SU-DHL-6 (cell line): ENCODE data around the gene RNF123.
A peak's percentile ranks its signal among the peaks of the same experiment; 100 is the strongest.

ENCODE experiments used
- H2AFZ ChIP-seq: fragments of 200-600 bp; sonication (generic); 2 replicates; pipeline ENCODE4 v1.6.1; 2014; ENCODE audit warnings: low read depth, mild to moderate bottlenecking, moderate library complexity, mixed read lengths, antibody characterized with exemption, low read length; ENCODE audit not compliant: severe bottlenecking
- H3F3A ChIP-seq: fragments of 200-600 bp; shearing (Covaris generic); 2 replicates; pipeline ENCODE4 v1.6.0; 2016; ENCODE audit warnings: antibody characterized with exemption, mild to moderate bottlenecking; ENCODE audit not compliant: insufficient read depth
- H3K27ac ChIP-seq: fragments of 200-600 bp; sonication (generic); 2 replicates; pipeline ENCODE4 v1.5.1; 2016; ENCODE audit warnings: low read depth, mild to moderate bottlenecking, low read length, moderate library complexity, mixed read lengths
- H3K27me3 ChIP-seq: fragments of 200-600 bp; sonication (generic), shearing (Covaris generic); 2 replicates; pipeline ENCODE4 v1.6.0; 2014; ENCODE audit warnings: mild to moderate bottlenecking, low read length
- H3K36me3 ChIP-seq: fragments of 200-600 bp; sonication (generic); 2 replicates; pipeline ENCODE4 v1.6.1; 2014; ENCODE audit warnings: mild to moderate bottlenecking, low read length, mixed read lengths
- H3K4me2 ChIP-seq: fragments of 300-600, 200-600 bp; shearing (Covaris generic), sonication (generic); 2 replicates; pipeline ENCODE4 v1.6.0; 2014; ENCODE audit warnings: low read length, low read depth, mild to moderate bottlenecking; ENCODE audit not compliant: poor library complexity, severe bottlenecking
- H3K4me3 ChIP-seq: fragments of 200-600 bp; sonication (generic); 2 replicates; pipeline ENCODE4 v1.5.1; 2014; ENCODE audit warnings: antibody characterized with exemption, low read length, mild to moderate bottlenecking, mixed read lengths; ENCODE audit not compliant: insufficient read depth, poor library complexity, severe bottlenecking
- H3K79me2 ChIP-seq: fragments of 200-600 bp; sonication (generic); 2 replicates; pipeline ENCODE4 v1.6.1; 2014; ENCODE audit warnings: mild to moderate bottlenecking, low read length, moderate library complexity; ENCODE audit not compliant: insufficient read depth
- H3K9ac ChIP-seq: fragments of 200-600 bp; sonication (generic); 2 replicates; pipeline ENCODE4 v1.7.0; 2014; ENCODE audit warnings: mild to moderate bottlenecking, low read length
- H3K9me2 ChIP-seq: fragments of 200-600 bp; sonication (generic); replicated peaks from 2 replicates; pipeline ENCODE4 v1.6.1; 2014; ENCODE audit warnings: low read length; ENCODE audit not compliant: insufficient read depth
- H3K9me3 ChIP-seq: fragments of 200-600 bp; sonication (generic); 2 replicates; pipeline ENCODE4 v1.6.1; 2014; ENCODE audit warnings: low read length, mixed read lengths; ENCODE audit not compliant: insufficient read depth
- H4K20me1 ChIP-seq: fragments of 200-600 bp; sonication (generic); 2 replicates; pipeline ENCODE4 v1.6.1; 2014; ENCODE audit warnings: low read depth, mild to moderate bottlenecking, antibody characterized with exemption, low read length, moderate library complexity, mixed read lengths
- EZH2phosphoT487 ChIP-seq: fragments of 200-600 bp; sonication (generic), shearing (Covaris generic); conservative IDR thresholded peaks from 2 replicates; pipeline ENCODE4 v1.6.1; 2018; ENCODE audit warnings: mild to moderate bottlenecking, antibody characterized with exemption, low read length, moderate library complexity, mixed read lengths
- TF ChIP-seq, protein P1 (sequence below): fragments of 200-600 bp; sonication (generic); IDR thresholded peaks from one replicate; pipeline ENCODE4 v1.5.1; 2017; ENCODE audit warnings: antibody characterized with exemption, mild to moderate bottlenecking, low read length, moderate library complexity; ENCODE audit not compliant: insufficient read depth, poor library complexity, severe bottlenecking

The RNF123 gene

DNA sequence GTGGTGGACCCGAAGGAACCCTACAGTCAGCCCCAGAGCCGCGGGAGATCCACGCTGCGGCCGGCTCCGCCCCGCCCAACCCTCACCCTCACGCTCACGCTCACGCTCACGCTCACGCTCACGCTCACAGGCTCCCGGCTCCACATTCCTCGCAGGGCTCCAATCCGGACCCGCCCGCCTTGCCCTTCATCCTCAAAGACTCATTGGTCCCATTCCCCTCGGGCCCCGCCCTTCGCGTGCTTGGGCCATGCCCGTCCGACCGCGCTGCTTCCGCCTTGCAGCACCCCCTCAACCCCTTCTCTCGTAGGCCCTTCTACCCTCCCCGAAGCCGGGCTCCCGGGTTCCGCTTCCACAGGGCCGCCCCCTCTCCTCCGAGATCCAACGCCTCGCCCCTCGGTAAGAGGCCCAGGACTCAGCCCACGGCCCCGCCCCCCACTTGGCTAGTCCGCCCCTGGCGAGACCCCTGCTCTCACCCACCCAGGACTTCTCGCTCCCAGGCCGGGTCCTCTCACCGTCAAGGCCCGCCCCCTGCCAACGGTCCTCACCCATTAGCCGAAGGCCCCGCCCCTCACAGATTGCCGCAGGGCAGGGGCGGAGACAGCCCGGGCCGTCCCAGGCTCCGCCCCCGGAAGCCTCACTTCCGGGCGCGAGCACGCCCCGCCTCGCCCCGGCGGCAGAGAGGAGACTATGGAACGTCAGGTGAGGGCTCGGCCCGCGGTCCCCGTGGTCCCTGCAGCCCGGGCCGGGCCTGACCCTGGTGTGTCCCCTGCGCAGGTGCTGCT is 15.5 kb upstream of the RNF123 start, which contains the start of gene APEH:
TSS of gene APEH (plus strand) at position 637 of the 782 bp plus-strand sequence. CDS start at position 688, 51 bp downstream.
- peak within 1 kb of the TSS; percentile 23 for H2AFZ ChIP-seq
- TF ChIP-seq EZH2phosphoT487, result no peak
- TF ChIP-seq, protein P1, sequence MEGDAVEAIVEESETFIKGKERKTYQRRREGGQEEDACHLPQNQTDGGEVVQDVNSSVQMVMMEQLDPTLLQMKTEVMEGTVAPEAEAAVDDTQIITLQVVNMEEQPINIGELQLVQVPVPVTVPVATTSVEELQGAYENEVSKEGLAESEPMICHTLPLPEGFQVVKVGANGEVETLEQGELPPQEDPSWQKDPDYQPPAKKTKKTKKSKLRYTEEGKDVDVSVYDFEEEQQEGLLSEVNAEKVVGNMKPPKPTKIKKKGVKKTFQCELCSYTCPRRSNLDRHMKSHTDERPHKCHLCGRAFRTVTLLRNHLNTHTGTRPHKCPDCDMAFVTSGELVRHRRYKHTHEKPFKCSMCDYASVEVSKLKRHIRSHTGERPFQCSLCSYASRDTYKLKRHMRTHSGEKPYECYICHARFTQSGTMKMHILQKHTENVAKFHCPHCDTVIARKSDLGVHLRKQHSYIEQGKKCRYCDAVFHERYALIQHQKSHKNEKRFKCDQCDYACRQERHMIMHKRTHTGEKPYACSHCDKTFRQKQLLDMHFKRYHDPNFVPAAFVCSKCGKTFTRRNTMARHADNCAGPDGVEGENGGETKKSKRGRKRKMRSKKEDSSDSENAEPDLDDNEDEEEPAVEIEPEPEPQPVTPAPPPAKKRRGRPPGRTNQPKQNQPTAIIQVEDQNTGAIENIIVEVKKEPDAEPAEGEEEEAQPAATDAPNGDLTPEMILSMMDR, result no peak

DNA sequence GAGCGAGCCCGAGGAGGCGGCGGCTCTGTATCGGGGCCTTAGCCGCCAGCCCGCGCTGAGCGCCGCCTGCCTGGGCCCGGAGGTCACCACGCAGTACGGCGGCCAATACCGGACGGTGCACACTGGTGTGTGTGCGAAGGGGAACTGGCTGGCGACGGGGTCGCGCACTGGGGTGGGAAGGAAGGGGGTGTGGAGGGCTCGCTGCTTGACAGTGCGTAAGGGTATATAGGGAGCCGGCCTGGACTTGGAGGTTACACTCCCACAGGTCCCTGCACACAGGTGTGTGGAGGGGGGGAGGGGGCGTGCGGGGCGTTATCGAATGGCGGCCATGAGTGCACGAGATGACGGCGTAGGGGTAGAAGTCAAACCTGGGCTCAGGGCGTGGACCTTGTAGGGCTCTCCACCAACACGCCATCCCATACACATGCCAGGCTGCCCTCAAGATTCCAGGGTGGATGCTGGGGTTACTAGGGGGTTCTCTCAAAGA is 14.8 kb upstream of the RNF123 start:
- H3K36me3 ChIP-seq, result no peaks in the 10 kb centered on the region
- H4K20me1 ChIP-seq, result no peaks in the 10 kb centered on the region
- H3K27me3 ChIP-seq, result no peaks in the 10 kb centered on the region
- peaks cover 14% of the 10 kb centered on the region; the same call in 1 of the 2 replicates for H3K79me2 ChIP-seq
- no peaks in the 10 kb centered on the region for H3K9me2 ChIP-seq
- 0 out of 2 replicates have a peak, but pooled peaks cover 5% of the 10 kb centered on the region for H3F3A ChIP-seq
- TF ChIP-seq EZH2phosphoT487, result no peak
- TF ChIP-seq, protein P1, result no peak
- H3K9me3 ChIP-seq, result no peaks in the 10 kb centered on the region
- H3K4me2 ChIP-seq, result peak overlapping the region; percentile 94
- peak overlapping the region; percentile 84 for H3K27ac ChIP-seq
- peak overlapping the region; percentile 77 for H3K4me3 ChIP-seq
- no peak overlapping the region for H2AFZ ChIP-seq
- H3K9ac ChIP-seq, result peak overlapping the region; percentile 98

More for the DNA sequence above, 15.5 kb upstream of the RNF123 start, which contains the start of gene APEH:
- Histone ChIP-seq H4K20me1 (no peaks in the 10 kb centered on the region), H3K9me3 (no peaks in the 10 kb centered on the region), H3K79me2 (peaks cover 14% of the 10 kb centered on the region; the same call in 1 of the 2 replicates), H3K4me3 (peak within 1 kb of the TSS; percentile 77), H3K36me3 (no peaks in the 10 kb centered on the region), H3K27me3 (no peaks in the 10 kb centered on the region), H3K4me2 (peak within 1 kb of the TSS; percentile 94), H3K27ac (peak within 1 kb of the TSS; percentile 84), H3K9me2 (no peaks in the 10 kb centered on the region), H3F3A (0 out of 2 replicates have a peak, but pooled peaks cover 5% of the 10 kb centered on the region), H3K9ac (peak within 1 kb of the TSS; percentile 98)

GRCh38 chr3:49675912-49676311 is 13.4 kb upstream of the RNF123 start:
- H3K9ac ChIP-seq, result no peak overlapping the region
- no peak for TF ChIP-seq EZH2phosphoT487
- TF ChIP-seq, protein P1, result no peak
- no peak overlapping the region for H3K4me3 ChIP-seq
- peaks cover 14% of the 10 kb centered on the region; the same call in 1 of the 2 replicates for H3K79me2 ChIP-seq
- no peak overlapping the region for H3K4me2 ChIP-seq
- no peaks in the 10 kb centered on the region for H4K20me1 ChIP-seq
- H2AFZ ChIP-seq, result no peak overlapping the region
- no peaks in the 10 kb centered on the region for H3K9me3 ChIP-seq
- H3K36me3 ChIP-seq, result no peaks in the 10 kb centered on the region
- H3K9me2 ChIP-seq, result no peaks in the 10 kb centered on the region
- H3K27ac ChIP-seq, result no peak overlapping the region
- H3K27me3 ChIP-seq, result no peaks in the 10 kb centered on the region
- 0 out of 2 replicates have a peak, but pooled peaks cover 5% of the 10 kb centered on the region for H3F3A ChIP-seq
